Effector CD8-positive, alpha-beta T cell (primary cell): ENCODE data around the gene CEACAM21.
"Not testable (repeated sequence)": the region's sequence is repeated elsewhere in the genome, so short reads cannot be mapped to it uniquely, and the experiment has no call there.

Experiments
- DNase-seq: peaks from one replicate; lab custom pipeline; 2025; lab: John Stamatoyannopoulos, UW

The CEACAM21 gene

DNA sequence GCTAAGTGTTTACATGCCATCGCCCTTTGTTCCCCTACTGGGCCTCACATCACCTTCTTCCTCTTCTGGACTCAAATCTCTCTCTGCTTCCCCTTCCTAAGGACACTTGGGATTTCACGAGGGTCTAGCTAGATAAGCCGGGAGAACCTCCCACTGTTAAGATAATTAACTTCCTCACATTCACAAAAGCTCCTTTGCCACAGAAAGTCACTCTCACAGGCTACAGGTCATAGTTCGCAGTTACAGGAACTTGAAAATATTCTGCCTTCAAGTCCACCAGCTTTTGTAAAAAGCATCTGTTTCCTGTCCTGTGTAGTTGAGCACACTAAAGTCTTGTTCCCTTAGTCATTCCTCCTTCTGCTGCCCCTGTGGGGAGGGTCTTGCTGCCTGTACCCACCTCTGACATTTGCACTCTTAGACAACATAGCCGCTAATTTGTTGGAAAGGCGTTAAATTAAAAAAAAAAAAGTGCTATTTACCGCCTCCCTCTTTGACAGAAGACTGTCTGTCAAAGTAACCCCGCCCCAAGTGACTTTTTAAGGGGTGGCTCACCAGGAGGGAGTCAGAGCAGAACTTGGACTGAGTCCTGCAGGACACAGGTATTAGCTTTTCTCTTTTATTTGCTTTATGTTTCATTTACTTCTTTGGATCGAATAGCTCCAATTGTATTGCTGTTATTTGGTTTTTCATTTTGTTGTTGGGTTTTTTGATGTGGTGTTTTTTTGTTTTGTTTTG lies 26.8 kb upstream of the CEACAM21 start:
- DNase-seq, result peak; percentile 69

DNA sequence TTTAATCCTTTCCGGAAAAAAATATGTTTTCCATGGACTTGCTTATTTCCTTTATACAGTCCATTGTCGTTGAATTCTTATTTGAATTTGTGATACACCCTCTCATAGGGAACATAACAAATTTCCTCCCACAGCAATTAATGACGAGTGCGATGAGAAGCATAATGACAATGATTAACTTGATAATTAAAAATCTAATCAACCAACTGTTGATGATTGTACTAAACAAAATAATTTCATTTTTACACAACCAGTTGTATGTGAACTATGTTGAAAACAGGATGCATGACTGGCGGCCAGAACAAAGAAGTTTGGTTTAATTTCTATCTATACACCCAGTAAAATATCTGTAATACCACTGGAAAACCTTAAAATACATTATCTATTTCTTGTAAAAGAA lies 26.1 kb upstream of the CEACAM21 start:
- DNase-seq, result no peak

DNA sequence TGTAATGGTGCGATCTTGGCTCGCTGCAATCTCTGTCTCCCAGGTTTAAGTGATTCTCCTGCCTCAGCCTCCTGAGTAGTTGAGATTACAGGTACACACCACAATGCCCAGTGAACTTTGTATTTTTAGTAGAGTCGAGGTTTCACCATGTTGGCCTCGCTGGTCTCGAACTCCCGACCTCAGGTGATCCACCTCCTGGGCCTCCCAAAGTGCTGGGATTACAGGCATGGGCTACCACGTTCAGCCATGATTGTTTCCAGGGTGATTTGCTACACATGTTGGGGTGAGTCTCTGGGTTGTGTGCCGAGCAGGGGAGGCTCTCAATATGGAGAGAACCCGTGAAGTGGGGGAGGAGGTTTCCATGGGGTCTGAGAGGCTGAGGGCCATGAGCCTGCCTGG lies 24.8 kb upstream of the CEACAM21 start:
- no peak for DNase-seq

DNA sequence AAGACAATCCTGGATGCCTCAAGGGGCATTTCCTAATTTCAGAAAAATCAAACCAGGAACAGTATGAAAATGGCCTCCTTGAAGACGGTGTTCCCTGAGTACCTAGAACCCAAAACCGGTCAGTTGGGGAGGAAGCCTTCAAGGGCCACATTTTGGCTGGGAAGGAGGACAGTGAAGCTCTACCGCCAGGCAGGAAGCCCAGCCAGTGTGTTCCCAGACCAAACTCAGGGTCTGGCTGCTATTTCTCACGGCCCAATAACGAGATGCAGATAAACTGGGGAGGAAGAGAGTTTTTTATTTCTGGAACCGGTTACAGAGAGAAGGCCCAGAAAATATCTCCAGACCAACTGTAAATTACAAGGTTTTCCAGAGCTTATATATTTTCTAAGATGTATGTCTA lies 24.3 kb upstream of the CEACAM21 start:
- no peak for DNase-seq

DNA sequence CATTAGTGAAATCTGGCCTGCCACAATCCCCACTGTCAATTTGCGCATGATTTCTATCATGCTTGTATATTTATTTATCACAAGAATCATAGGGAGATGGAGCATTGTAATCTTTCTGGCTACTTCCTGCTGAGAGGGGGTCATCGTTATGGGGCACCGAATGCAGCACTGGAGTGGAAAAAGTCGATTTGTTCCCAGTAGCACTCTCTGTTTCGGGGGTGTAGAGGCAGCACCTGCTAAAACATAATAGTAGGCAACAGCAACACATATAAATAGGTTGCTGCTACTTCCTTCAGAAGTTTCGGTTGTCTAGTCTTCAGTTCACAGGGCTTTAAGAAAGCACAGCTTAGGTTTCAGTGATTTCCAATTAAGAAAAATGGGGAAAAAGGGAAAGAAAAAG lies 23.4 kb upstream of the CEACAM21 start:
- DNase-seq, result no peak

DNA sequence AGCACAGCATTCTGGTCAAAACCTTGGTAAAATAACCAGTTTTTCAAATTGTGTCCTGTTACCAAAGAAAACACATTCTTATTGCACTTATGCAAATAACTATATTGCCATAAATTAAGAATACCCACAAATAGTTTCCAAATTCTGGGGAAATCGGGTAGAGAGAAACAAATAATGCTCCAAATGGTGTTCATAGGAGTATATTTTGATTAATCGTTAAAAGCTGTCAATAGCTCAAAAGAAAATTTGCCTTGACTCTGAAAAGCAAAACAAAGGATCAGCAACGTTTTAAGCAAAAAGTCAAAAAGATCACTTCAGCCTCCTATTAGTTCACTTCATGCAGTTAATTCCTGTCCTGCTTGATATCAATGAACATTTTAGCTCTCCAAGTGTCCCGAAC lies 22.2 kb upstream of the CEACAM21 start:
- no peak for DNase-seq

DNA sequence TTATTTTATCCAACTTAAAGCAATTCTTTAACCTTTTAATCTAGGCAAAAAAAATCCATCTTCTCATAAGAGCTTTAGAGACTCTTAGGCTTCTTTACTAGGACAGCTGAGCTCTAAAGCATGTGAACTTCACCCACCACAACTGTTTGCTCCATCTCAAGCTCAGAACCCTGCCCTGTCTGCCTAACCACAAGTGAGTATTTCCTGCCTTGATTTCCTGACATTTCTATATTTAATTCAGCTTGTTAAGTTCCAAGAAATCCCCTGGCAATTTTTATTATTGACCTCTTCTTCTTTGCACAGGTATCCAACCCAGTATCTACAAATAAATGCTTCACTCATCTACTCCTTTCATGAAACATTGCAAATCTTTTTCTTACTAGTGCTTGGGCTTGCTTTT lies 21.1 kb upstream of the CEACAM21 start:
- DNase-seq, result peak; percentile 17

DNA sequence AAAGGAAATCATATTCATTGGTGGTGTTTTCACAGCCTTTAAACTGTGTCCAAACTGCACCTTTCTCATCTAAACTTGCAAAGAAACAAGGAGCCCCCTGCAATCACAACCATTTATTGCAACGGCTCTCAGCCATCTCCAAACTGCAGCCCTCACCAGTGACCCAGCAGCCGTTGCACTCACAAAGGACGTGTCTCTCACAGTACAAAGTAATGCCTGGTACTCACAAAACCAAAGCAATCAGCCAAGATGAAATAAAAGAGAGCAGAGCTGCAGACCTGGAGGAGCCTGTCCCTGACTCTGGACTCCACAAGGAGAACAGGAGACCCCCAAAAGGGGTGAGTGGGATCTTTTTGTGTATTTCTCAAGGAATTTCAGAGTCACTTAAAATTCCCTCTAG lies 20.2 kb upstream of the CEACAM21 start:
- DNase-seq, result no peak

DNA sequence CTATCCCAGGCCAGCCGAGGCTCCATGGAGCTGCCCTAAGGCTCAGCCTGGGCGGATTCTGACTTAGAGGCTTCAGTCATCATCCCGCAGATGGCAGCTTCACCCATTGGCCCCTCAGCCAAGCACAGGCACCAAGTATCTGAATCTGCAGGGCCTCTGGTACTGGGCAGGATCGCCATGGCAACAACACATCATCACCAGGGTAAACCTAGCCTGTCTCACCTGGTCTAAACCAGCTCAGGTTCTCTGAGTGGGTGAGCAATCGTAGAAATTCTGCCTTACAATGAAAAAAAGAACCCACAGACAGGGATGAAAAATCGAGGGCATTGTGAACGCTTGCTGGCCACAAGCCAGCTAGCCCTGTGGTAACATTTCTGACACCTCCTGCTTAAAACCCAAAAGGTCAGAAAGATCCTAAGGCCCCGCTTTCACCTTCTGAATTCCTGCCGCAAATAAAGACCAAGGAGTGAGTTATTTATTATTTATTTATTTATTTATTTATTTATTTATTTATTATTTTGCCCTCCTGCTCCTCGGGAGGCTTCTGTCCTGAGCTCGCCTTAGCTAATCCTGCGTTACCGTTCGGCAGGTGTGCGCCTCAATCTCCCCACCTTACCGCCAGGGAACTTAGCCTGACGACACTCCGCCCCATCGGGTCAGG lies 12.0 kb upstream of the CEACAM21 start:
- DNase-seq, result peak; percentile 39

DNA sequence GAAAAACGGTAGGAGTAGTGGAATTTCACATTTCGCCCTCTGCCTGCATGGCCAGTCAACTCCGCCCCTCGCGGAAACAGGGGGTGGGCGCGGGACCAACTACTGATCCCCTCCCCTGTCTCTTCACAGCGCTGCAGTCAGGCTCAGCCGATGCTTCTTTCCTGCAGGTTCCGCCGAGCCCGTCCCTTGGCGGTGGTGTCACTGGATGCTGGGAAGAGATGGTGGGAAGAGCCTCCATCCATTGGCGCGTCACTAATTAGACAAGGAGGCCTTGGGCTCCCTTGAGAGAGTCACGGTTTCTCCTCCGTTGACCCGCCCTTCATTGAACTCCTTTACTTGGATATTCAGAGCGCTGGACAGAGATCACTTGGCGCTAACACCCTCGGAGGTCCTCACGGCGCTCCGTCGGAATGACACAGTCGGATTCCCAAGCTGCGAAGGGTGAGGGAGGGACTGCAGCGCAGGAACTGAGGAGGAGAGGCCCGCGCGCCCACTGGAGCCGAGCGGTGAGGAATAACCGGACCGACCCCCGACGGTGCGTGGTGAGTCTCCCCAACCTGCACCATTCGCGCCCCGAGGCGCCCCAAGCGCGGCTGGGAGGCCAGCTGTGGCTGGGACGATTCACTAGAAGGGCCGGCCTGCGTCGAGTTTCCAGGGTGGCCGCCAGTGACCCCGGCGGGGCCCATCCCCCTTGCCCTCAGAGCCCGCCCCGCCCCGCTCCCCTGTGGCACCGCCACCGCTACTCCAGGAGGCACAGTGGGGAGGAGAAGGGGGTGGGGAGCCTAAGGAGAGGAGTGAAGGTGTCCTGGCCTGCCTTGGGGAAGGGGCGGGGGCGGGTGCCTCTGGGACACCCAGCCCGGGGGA lies 11.2 kb upstream of the CEACAM21 start:
- DNase-seq, result no peak

DNA sequence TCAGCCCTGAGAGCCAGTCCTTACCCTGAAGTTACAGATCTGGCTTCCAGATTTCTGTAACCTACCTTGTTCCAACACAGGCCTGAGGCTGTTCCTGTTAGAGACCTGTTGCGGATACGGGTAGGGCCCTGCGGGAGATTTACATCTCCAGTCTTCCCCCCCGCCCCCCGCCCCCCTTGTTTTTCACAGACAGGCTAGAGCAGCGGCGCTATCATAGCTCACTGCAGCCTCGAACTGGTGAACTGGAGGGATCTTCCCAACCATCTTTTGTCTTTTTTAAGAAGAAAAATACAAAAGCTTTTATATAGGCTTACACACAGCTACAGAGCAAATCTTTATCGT lies 10.6 kb upstream of the CEACAM21 start:
- no peak for DNase-seq

DNA sequence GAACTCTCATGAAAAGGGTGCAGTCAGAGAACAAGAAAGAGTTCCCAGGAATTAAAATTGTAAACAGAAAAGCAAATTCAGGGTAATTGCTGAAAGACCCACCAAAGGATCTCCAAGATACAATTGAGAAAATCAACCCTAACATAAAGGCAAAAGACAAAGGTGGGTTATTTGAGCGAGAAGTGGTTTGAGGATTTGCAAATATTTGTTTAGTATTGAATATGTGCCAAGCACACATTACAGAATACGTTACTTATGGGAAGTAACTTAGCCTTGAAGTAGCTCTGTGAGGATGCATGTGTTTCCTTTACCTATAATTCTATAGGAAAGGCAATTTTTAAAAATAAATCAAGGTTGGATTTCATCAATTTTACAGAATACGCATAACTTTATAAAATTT lies 10.0 kb upstream of the CEACAM21 start:
- no peak for DNase-seq

DNA sequence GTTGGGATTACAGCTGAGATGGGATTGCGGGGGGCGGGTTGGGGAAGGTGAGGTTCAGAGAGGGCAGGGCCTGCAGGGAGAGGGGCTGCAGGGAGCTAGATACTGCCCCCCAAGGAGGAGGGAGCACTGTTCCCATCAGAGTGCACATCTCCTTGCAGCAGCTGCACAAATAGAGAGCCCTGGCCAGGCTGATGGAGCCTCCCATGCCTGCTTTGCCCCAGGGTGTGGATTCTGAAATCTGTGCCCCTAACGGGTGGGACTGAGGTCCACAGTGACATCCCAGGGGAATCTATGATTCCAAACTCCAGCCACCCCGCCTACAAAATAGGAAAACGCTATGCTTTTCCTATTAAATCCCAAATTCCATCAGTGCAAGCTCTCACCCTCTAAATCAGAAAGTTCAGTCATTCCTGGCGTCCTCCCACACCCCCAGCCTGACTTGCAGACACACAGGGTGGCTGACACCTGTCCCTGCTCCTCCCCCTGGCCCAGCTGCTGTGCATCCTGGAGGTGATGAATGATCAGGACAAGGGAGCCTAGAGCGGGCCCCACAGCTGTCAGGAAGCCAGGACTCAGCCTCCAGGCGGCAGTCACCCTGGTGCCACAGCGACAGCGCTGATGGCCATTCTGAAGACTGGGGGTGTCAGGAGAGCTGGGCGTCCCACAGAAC lies 6.3 kb upstream of the CEACAM21 start:
- DNase-seq, result no peak

DNA sequence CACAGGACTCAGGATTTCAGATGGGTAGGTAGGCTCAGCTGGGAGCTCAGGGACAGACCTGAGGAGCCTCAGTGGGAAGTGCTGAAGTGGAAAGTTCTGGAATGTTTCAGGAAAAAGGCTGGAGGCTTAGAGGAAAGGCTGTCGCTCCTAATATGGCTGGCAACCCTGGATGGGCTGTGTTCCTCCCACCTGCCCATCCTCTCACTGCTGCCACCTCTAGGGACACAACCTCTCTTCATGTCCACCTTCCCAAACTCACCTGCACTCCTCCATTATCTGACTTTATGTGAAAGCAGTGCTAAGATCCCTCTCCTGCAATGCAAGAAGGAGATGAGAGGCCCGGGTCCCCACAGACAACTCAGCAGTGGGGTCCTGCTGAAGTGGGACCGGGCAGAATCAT lies 5.8 kb upstream of the CEACAM21 start:
- no peak for DNase-seq

DNA sequence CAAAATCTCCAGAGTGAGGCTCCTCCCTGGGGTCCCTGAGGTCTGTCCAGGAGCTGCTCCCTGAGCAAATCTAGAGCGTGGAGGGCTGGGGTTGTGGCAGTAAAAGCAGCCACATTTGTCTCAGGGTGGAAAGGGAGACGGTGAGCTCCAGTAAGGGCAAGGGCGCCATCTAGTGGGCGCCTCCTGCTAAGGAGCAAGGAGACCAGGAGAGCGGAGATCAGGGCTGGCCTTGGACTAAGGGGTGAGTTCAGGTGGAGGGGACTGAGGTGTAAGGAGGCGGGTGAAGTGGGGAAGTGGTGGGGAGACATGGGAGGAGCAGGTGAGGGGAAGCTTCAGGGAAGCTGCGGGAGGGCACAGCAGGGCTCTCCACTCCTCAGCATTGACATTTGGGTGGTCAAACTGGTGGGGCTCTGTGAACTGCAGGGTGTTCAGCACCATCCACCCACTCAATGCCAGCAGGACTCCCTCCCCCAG lies 5.3 kb upstream of the CEACAM21 start:
- DNase-seq, result peak; percentile 79

DNA sequence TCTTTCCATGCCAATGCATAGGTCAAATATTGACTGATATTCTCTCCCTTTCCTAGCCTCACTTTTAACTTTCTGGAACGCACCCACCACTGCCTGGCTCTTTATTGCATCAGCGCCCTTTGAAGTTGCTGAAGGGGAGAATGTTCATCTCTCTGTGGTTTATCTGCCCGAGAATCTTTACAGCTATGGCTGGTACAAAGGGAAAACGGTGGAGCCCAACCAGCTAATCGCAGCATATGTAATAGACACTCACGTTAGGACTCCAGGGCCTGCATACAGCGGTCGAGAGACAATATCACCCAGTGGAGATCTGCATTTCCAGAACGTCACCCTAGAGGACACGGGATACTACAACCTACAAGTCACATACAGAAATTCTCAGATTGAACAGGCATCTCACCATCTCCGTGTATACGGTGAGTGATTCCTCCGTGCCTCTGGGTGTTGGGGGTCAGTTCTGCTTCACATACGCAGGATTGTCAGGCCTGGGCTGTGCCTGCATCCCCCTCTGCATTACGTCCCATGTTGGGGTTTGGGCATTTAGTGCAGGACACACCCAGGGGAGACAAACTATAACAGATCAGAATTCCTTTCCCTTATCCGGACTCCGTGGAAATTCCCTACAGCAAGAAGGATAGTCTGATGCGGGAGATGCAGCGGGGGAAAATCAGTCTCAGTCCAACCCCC lies 1.3 kb downstream of the CEACAM21 start:
- no peak for DNase-seq

DNA sequence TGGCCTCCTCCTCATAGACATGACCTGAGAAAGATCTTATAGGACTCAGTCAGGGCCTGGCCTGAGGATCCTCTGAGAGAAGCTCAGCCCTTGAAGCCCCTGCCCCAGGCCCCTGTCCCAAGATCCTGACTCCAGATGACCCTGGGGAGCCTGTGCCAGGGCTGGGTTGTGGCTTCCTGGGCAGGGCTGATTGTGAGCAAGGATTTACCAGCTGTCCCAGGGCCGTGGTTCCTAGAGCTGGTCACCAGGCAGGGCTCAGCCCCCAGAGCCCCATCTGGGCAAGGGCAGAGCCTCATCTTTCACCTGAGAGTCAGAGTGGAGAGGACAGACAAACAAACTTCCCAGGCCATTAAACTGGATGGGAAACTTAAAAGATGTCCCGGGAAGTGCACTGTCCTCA lies 1.9 kb downstream of the CEACAM21 start:
- no peak for DNase-seq

DNA sequence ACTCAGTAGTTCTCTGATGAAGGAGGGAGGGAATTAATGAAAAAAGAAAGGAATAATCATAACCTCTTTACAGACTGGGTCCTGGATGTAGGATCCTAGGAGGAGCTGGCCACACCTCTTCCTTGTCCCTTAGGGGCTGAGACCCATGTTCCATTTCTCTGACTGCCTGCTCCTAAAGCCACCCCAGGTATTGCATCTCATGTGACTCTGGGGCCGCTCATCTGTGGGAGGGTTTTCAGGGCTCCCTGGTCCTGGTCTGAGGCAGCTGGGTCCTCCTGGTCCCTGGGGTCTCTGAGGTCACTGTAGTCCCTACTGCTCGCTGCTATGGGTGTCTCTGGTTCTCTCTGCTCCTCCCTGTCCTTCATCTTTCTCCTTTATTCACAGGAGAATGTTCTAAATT lies 2.9 kb downstream of the CEACAM21 start:
- DNase-seq, result no peak

DNA sequence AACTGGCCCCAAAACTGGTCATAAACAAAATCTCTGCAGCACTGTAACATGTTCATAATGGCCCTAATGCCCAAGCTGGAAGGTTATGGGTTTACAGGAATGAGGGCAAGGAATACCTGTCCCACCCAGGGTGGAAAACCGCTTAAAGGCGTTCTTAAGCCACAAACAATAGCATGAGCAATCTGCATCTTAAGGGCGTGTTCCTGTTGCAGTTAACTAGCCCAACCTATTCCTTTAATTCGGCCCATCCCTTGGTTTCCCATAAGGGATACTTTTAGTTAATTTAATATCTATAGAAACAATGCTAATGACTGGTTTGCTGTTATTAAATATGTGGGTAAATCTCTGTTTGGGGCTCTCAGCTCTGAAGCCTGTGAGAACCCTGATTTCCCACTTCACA lies 5.1 kb downstream of the CEACAM21 start:
- DNase-seq, result not testable (repeated sequence)

DNA sequence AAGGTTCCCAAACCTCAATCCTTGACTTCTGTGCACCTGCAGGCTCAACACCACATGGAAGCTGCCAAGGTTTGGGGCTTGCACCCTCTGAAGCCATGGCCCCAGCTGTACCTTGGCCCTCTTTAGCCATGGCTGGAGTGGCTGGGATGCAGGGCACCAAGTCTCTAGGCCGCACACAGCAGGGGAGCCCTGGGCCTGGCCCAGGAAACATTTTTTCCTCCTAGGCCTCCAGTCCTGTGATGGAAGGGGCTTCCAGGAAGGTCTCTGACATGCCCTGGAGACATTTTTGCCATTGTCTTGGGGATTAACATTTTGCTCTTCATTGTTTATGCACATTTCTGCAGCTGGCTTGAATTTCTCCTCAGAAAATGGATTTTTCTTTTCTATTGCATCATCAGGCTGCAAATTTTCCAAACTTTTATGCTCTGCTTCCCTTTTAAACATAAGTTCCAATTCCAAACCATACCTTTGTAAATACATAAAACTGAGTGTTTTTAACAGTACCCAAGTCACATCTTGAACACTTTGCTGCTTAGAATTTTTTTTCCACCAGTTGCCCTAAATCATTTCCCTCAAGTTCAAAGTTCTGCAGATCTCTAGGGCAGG lies 6.7 kb downstream of the CEACAM21 start:
- not testable (repeated sequence) for DNase-seq

DNA sequence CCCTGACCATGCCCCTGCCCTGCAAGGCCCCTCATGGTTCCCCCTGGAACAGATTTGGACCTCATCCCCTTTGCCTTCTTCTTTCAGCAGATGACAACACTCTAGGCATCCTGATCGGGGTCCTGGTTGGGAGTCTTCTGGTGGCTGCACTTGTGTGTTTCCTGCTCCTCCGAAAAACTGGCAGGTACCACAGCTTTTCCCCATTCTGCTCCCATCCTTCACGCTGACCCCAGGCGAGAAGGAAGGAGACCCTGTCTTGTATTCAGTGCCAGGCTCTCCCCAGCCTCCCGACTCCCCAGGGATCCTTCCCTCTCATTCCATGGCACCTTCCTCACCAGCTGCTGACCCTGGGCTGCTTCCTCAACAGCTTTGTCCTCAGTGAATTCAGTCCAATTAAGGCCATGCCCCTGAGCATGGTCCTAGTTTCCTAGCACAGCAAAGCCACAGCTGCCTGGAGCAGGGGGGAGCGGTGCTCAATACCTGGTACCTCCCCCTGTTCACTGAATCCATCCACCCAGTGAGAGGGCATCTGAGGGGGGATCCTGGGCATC lies 8.4 kb downstream of the CEACAM21 start:
- DNase-seq, result no peak
